Measurements from ENCODE around the gene EXOC6B.

DNA sequence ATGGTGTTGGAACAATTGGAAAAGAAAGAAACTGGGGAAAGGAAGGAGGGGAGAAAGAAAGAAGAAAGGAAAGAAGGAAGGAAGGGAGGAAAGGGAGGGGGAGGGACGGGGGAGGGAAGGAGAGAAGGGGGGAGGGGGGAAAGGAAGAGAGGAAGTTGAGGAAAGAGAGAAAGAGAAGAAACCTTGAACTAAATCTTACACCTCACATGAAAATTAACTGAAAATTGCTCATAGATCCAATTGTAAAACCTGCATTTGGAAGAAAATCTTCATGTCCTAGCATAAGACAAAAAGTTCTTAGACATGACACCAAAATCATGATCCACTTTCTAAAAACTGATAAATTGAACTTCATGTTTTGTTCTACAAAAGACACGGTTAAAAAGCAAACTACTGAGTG is 163.8 kb downstream of the EXOC6B start:
- TF ChIP-seq, protein P1, sequence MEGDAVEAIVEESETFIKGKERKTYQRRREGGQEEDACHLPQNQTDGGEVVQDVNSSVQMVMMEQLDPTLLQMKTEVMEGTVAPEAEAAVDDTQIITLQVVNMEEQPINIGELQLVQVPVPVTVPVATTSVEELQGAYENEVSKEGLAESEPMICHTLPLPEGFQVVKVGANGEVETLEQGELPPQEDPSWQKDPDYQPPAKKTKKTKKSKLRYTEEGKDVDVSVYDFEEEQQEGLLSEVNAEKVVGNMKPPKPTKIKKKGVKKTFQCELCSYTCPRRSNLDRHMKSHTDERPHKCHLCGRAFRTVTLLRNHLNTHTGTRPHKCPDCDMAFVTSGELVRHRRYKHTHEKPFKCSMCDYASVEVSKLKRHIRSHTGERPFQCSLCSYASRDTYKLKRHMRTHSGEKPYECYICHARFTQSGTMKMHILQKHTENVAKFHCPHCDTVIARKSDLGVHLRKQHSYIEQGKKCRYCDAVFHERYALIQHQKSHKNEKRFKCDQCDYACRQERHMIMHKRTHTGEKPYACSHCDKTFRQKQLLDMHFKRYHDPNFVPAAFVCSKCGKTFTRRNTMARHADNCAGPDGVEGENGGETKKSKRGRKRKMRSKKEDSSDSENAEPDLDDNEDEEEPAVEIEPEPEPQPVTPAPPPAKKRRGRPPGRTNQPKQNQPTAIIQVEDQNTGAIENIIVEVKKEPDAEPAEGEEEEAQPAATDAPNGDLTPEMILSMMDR (conservative IDR thresholded peaks at IDR 0.05) = no peak
- TF ChIP-seq EZH2 (IDR thresholded peaks at IDR 0.05; ENCODE audit: low read depth) = no peak
